HG02678 (cell line): ENCODE measurements around the gene RPS16.
A peak's percentile ranks its signal among the peaks of the same experiment; 100 is the strongest.

Experiments used
- ATAC-seq: cut with Tn5 transposase; IDR thresholded peaks from one replicate; pipeline ENCODE4 v1.9.1; 2021; ENCODE audit warnings: mild to moderate bottlenecking, moderate library complexity; ENCODE audit not compliant: unreplicated experiment

RPS16 gene

DNA sequence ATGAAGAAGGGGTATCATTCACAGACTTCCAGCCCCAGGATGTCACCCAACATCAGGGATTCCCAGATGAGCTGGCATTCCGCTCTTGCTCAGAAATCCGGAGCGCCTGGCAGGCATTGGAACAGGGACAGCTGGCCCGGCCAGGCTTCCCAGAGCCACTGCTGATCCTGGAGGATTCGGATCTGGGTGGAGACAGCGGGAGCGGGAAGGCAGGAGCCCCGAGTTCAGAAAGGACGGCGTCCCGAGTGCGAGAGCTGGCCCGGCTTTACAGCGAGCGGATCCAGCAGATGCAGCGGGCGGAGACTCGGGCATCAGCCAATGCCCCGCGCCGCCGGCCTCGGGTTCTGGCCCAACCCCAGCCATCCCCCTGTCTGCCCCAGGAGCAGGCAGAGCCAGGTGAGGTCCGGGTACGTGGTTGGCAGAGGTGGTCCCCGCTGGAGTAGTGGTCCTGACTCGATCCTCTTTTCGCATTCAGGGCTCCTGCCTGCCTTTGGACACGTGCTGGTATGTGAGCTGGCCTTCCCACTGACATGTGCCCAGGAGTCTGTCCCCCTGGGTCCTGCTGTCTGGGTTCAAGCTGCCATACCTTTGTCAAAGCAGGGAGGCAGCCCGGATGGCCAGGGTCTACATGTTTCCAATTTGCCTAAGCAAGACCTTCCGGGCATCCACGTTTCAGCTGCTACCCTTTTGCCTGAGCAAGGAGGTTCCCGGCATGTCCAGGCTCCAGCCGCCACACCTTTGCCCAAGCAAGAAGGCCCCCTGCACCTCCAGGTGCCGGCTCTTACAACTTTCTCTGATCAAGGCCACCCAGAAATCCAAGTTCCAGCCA lies 12.3 kb downstream of the RPS16 start:
- no peak for ATAC-seq

DNA sequence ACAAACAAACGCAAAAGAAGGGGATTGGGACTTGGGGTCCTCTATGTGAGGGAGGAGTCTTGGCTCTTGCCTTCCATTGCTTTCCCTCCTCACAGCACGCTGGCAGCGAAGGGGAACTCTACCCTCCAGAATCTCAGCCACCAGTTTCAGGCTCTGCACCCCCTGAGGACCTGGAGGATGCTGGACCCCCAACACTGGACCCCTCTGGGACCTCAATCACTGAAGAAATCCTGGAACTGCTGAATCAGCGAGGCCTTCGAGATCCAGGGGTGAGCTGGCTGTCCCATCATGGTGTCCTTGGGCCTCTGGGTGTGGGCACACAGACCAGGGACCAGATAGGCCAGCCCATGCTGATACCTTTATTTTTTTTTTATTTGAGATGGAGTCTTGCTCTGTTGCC lies 13.7 kb downstream of the RPS16 start:
- no peak for ATAC-seq

DNA sequence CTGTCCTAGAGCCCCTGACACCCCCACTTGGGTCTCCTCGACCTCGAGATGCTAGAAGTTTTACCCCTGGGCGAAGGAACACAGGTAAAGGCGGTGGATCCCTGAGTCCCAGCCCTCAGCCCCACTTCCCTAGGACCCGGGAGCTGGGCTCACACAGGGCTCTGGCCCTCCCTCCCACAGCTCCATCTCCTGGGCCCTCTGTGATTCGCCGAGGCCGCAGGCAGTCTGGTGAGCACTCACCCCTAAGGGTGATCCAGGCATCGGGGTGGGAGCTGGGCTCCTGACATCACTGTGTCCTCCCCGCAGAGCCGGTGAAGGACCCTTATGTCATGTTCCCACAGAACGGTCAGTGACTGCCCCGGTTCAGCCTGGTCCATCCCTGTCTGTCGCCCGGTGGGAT lies 15.0 kb downstream of the RPS16 start:
- no peak for ATAC-seq

DNA sequence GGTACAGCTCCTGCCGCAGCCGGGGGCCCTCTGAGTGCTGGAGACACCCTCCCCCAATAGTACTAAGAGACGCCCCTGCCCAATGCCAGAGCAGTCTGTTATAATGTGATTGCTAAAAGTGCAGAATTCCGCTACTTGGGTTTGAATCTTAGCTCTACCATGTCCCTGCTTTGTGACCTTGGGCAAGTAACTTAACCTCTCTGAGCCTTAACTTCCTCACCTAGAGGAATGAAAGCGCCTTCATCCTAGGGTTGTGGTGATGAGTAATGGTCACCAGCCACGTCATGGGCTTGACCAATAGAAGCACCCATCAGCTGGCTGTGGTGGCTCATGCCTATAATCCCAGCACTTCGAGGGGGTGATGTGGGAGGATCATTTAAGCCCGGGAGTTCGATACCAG lies 16.7 kb downstream of the RPS16 start:
- no peak for ATAC-seq

DNA sequence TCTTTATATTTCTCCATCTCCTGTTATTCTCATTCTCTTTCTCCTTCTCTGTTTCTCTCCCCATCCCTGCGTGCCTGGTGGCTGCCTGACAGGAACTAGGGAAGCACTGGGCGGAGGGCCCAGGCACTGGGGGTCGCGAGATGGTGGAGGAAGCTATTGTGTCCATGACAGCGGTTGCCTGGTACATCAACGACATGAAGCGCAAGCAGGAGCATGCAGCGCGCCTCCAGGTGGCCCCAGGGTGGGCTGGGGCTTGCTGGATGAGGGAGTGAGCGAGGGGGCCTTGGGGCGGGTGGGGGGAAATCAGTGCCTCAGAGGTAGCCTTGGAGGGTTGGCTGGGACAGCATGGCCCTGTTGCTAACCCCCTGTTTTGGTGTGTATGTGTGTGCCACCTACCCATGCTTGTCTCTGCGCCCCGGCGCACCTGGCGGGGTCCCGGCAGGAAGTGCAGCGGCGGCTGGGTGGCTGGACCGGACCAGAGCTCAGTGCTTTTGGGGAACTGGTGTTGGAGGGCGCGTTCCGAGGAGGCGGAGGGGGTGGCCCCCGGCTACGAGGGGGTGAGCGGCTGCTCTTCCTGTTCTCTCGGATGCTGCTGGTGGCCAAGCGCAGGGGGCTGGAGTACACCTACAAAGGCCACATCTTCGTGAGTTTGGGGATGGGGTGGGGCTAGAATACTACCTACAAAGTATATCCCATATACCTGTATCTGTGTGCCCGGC lies 18.1 kb downstream of the RPS16 start:
- no peak for ATAC-seq

DNA sequence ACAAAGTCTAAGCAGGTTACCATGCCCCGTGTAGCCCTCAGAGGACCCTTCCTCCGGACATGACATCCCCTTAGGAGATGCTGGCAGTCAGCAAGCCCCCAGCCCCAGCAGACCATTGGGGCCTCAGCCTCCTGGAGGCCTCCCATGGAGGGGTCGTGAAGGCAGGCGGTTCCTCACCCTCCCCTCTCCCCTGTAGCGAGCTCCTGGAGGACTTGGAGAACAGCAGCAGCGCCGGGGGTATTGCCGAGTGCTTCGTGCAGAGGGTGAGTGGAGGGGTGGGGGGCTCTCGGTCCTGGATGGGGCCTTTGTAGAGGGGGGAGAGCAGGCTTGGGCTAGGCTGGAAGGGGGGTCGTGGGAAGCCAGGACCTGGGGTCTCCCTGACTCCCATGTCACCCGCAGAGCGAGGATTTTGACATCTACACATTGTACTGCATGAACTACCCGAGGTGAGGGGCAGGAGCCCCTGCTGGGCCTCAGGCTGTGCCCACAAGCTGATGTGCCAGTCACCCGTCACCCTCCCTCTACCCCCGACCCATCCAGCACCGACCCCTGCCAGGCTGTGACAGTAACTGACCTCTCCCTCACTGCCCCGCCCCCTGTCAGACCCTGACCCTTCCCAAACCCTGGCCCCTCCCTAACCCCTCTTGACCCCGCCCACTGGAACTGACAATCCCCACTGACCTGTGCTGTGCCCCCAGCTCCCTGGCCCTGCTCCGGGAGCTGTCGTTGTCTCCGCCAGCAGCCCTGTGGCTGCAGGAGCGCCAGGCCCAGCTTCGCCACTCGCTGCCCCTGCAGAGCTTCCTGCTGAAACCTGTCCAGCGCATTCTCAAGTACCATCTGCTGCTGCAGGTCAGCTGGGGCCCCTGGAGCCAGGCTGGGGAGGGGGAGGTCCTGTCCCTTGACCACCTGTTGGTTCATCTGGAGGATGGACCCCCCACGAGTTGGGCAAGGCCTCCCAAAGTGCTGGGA lies 19.3 kb downstream of the RPS16 start:
- no peak for ATAC-seq

DNA sequence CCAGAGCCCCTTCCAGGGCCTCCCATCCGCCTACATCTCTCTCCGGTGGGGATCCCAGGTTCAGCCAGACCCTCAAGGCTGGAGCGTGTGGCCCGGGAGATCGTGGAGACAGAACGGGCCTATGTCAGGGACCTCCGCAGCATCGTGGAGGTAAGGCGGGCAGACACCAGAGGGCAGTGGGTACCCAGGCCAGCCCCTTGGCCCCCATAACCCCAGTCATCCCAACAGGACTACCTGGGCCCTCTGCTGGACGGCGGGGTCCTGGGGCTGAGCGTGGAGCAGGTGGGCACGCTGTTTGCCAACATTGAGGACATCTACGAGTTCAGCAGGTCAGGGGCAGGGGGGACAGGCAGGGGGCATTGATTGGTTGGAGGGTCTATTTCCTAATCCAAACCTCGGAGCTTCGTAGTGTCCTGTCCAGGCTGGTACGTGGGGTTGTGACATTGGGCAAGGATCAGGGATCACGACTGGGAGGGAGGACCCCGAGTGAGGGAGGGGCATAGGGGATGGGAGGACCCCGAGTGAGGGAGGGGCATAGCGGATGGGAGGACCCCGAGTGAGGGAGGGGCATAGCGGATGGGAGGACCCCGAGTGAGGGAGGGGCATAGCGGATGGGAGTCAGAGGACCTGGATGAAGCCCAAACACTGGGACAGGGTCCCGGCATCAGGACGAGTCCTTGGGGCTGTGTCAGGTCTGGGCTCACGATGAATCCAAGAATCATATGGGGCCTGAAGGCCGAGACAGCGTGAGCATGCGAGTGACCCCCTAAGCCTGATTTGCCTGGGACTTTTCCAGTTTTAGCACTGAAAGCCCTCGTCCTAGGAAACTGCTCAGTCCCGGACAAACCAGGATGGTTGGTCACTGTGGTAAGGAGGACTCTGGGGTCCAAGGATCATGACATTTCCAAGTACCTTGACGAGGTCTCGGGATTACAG lies 20.4 kb downstream of the RPS16 start:
- ATAC-seq, result no peak

DNA sequence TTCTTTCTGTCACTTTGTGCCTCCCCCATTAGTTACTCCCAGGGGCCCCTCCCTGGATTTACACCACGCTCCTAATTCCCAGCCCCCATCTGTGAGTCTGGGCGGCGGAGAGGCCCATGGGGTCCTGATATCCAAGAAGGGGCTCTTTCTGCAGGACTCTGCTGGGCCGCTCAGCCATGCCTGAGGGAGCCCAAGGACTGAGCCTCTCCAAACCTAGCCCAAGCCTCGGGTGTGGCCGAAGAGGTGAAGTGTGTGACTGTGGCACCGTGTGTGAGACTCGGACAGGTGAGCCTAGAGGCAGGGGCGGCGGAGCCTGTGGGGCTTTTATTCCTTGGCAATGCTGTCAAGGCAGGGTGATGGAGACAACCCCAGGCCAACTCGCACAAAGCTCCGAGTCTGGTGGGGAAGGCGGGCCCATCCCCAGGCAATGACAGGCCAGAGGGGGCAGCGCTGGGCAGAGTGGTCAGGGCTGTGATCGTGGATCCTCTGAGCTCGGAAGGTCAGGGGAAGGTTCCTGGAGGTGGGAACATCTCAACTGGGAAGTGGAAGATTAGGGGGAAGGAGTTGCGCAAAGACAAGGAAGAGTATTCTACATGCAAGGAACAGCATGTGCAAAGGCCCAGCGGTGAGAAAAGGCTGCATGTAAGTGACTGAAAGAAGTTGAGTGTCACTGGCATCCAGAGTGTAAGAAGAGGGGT lies 21.7 kb downstream of the RPS16 start:
- ATAC-seq, result no peak

DNA sequence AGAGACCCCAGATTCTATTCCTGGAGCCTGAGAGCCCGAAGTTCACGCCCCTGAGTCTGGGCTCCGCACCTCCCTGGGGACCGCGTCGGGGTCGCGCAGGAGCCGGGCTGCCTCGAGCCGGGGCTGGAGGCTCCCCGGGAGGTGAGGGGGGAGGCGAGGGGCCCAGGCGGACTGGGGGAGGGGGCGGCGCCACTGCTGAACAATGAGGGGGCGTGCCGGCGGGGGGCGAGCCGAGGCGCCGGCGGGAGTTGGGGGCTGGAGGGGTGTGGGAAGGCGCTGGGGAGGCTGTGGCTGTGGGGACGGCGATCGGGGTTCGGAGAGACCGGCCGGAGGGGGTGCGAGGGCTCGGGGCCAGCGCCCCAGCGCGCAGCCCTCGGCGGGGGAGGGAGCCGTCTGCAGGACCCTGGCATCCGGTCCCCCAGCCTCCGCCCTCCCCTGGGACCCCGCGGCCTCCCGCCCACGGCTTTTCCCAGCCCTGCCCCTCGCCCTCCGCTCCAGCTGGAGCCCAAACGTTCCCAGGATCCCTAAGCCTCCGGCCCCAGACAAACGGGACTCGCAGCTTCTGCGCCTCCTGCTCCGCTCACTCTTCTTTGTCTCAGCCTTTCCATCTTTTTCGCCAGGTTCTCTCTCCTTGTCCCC lies 22.4 kb downstream of the RPS16 start:
- ATAC-seq, result no peak

DNA sequence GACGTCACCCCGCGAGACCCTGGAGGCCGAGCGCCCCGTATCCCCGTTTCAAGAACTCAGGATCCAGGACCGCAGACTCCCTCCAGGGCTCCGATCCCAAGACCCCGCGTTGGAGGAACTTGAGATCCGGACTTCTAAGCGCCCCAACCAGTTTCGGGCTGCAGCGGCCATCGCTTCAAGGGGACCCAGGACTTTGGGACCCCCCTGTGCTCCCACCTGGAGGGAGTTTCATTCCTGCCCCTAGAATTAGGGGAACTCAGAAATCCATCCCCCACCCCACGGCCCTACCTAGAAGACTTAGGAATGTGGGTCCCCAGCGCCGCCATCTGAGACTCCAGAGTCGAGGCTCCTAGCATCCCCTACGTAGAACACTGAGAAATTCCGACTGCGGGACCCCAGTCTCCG lies 22.9 kb downstream of the RPS16 start:
- no peak for ATAC-seq

DNA sequence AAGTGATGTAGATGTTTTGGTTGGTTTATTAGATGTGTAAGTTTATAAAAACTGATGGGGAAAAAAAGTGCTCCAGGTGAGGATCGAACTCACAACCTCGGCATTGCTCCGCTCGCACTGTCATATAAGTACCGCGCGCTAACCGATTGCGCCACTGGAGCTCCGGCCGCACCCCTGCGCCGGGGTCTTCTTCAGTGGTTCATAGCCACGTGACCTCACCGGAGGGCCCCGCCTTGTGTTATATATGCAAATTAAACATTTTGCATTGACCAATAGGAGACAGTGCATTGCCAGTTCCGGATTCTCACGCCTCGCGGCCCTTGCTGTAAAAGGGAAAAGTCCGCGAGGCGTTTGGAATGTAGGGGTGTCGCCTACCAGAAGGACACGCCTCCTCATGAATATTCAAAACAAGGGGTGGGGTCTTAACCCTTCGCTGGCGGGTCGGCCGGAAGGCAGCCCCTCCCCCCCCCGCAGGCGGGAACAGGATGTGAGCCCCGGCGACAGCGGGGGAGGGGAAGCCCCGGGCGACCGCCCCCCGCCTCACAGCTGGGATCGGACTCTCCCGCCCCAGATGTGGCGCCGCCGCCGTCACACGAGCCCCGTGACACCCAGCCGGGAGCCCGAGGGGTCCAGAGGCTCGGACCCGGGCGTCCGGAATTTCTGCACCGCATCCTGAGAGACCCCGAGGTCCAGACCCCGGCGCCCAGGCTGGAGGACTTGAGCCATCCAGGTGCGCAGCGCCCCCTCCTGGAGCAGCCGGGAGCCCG lies 23.5 kb downstream of the RPS16 start, which contains the start of gene PLEKHG2:
Gene PLEKHG2, plus strand, starts transcription at position 570 of the 767 bp plus-strand sequence. CDS start 1,418 bp downstream, outside the sequence.
- peak; percentile 69 for ATAC-seq

DNA sequence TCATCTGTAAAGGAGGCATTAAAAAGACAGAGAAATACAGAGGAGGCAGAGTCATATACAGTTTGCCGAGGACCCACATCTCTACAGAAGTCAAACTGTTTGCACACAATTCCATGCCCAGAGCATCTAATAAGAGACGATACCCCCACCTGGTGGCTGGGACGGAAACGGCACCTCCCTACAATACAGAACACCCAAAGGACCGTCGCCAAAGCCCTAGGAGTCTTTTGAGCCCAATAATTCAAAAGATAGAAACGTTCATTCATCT lies 24.0 kb downstream of the RPS16 start:
- ATAC-seq, result peak; percentile 22

DNA sequence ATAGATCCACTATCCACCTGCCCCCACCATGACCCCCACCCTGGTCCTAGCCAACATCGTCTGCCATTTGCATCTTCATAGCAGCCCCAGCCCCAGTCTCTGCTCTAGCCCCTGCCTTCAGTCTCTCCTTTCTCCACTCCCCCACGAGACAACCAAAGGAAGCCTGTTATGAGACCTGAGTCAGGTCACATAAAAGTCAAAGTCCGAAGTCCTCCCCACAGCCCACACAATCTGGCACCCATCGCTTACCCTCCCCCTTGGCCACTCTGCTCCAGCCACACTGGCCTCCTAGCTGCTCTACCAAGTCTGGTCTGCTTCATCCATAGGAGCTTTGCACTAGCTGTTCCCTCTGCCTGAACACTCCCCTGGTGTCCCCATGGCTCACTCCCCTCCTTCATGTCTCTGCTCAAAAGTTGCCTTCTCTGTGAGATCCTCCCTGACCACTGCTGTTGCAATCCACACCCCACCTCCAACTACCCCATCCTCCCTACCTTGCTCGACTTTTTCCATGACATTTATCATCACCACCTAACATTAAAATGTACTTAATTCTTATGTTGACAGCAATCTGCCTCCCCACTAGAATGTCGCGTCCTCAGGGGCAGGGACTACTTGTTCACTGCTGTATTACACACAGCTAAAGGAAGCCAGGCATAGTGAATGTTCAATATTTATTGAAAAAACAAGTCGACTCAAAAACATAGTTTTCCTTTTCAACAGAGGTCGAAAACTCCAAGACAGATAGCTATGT lies 24.5 kb downstream of the RPS16 start:
- ATAC-seq, result no peak

DNA sequence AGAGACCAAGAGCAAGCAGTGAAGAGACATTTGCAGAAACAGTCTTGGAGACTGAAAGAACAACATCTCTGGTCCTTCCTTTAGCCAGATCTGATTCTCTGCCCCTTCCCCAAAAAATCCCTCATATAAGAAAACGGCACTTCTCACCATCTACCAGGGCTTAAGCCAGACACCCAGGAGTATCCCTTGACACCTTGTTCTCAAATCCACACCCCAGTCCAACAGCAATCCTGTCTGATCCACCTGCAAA lies 25.0 kb downstream of the RPS16 start:
- ATAC-seq, result no peak

DNA sequence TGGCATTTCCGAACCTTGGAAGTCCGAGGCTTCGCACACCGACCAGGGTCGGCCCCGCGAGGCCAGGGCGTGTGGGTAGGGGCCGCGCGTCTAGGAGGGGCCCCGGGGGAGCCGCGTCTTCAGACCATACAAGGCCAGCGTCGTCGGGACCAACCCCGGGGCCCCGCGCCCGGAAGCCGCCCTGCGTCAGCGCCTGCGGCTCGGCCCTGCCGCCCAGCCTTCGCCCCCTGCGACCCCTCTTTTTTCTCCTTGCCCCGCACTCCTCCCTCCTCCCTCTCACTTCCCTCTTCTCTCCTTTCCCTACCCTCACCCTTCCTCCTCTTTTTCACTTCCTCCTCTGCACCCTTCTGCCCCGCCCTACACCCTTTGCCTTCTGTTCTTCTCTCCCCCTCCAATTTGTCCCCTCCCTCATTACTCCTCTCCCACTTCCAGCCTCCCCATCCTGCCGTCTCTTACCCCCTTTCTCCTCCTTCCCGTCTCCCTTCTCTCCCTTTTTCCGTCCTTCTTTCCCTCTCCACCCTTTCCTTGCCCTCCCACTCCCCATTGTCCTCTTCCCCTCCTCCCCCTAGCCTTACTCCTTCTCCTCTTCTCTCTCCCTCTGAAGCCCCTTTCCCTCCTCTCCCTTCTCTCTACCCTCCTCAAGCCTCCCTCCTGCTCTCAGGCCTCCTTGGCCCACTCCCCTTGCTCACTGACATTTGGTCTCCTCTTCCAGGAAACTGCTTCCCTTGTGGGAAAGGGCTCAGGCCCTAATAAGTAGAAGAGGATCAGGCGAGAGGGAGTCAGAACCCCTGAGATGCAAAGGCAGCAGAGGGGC lies 25.5 kb downstream of the RPS16 start:
- ATAC-seq, result no peak

DNA sequence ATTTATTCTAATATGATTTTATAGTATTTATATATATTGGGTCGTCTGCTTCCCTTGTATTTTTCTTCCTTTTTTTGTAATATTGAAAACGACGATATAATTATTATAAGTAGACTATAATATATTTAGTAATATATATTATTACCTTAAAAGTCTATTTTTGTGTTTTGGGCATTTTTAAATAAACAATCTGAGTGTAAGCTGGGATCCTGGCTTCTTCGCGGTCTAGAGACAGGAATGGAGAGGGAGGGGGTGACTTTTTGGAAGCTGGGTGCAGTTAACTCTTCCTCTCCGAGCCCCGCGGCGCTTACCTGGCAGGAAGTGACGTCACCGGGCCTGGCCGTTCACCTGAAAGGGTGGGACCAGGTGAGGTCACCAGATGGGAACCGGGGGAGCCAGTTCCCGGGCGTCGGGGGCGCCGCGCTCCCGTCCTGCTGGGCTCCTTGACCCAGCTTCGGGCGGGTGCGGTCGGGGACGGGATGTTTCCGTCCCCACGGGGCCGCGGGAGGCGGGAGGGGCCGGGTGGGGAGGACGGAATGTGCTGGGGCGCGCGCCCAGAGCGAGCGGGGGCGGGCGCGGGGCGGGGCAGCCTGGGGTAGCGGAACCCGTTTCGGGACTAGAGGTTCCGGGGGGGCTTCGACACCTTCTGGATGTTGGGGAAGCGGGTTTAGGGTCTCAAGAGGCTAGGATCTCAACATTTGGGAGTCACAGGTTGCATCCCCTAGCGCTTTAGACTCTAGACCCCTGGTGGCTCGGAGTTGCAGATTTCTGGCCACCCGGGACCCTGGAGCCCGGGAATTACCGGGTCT lies 26.3 kb downstream of the RPS16 start:
- no peak for ATAC-seq
